WERI-Rb-1 (cell line): ENCODE results near the gene LAMA4.
A peak's percentile ranks its signal among the peaks of the same experiment; 100 is the strongest.

Experiments used
- DNase-seq: peaks from one replicate; pipeline ENCODE4 v3.0.0-alpha.2; 2020
- H3K27ac ChIP-seq: fragments of 250-450 bp; sonication (Bioruptor Pico); 2 replicates; pipeline ENCODE4 v1.5.1; 2020; ENCODE audit warnings: mild to moderate bottlenecking, moderate library complexity
- H3K27me3 ChIP-seq: fragments of 250-450 bp; sonication (Bioruptor Pico); 2 replicates; pipeline ENCODE4 v1.5.1; 2021; ENCODE audit warnings: mild to moderate bottlenecking, low read depth, moderate library complexity; ENCODE audit not compliant: insufficient read depth, severe bottlenecking
- H3K36me3 ChIP-seq: fragments of 250-450 bp; sonication (Bioruptor Pico); 2 replicates; pipeline ENCODE4 v1.5.1; 2020; ENCODE audit warnings: mild to moderate bottlenecking, moderate library complexity
- H3K4me3 ChIP-seq: 2 replicates; pipeline ENCODE4 v1.5.1; 2011; ENCODE audit warnings: low read depth, mild to moderate bottlenecking, control low read depth, low read length
- H3K9me3 ChIP-seq: fragments of 250-450 bp; sonication (Bioruptor Pico); 2 replicates; pipeline ENCODE4 v1.5.1; 2021; ENCODE audit warnings: mild to moderate bottlenecking, moderate library complexity; ENCODE audit not compliant: severe bottlenecking
- TF ChIP-seq, protein P1 (sequence below): IDR thresholded peaks from 2 replicates; pipeline ENCODE4 v1.5.1; 2011; ENCODE audit warnings: low read depth, mild to moderate bottlenecking, control low read depth, inconsistent platforms, low read length

LAMA4 gene, protein sequence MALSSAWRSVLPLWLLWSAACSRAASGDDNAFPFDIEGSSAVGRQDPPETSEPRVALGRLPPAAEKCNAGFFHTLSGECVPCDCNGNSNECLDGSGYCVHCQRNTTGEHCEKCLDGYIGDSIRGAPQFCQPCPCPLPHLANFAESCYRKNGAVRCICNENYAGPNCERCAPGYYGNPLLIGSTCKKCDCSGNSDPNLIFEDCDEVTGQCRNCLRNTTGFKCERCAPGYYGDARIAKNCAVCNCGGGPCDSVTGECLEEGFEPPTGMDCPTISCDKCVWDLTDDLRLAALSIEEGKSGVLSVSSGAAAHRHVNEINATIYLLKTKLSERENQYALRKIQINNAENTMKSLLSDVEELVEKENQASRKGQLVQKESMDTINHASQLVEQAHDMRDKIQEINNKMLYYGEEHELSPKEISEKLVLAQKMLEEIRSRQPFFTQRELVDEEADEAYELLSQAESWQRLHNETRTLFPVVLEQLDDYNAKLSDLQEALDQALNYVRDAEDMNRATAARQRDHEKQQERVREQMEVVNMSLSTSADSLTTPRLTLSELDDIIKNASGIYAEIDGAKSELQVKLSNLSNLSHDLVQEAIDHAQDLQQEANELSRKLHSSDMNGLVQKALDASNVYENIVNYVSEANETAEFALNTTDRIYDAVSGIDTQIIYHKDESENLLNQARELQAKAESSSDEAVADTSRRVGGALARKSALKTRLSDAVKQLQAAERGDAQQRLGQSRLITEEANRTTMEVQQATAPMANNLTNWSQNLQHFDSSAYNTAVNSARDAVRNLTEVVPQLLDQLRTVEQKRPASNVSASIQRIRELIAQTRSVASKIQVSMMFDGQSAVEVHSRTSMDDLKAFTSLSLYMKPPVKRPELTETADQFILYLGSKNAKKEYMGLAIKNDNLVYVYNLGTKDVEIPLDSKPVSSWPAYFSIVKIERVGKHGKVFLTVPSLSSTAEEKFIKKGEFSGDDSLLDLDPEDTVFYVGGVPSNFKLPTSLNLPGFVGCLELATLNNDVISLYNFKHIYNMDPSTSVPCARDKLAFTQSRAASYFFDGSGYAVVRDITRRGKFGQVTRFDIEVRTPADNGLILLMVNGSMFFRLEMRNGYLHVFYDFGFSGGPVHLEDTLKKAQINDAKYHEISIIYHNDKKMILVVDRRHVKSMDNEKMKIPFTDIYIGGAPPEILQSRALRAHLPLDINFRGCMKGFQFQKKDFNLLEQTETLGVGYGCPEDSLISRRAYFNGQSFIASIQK (N-terminal part only)

DNA sequence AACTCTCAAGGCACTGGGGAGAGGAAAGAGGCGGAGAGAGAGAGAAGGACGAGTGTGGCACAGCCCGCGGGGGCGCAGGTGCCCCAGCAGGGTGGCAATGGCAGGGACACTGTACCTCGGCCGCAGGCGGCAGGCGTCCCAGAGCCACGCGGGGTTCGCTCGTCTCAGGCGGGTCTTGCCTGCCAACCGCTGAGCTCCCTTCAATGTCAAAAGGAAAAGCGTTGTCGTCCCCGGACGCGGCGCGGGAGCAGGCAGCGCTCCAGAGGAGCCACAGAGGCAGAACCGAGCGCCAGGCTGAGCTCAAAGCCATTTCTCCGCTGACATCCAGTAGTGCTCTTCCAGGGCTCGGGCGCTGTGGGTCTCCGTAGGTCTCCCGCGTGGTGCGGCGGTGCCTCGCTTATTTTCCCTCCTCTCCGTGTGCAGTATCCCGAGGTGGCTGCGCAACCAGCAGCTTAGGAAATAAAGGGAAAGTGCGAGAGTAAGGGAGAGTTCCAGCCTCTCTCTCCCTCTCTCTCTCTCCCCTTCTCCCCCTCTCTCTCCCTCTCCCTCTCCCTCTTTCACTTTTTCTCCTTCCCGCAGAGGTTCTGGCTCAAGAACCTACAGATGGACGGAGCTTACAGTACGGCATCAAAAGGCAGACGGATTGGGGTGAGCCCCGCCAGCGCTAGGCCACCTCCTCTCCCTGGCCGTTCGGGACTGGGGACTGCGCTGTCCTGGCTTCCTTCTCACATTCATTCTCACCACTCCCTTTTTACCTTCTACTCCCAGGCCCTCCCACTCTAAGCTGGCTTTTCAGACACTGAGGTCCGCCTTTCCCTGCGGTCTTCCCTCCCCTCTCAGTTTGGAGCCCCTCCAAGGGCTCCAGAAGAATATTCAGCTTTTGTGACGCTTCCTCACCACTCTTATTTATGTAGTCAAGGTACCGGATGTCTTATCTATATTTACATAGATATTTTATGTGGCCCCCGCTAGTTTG is at the start of gene LAMA4:
TSS of gene LAMA4 (minus strand) at position 727 of the 976 bp plus-strand sequence. CDS start at position 310, 417 bp downstream.
- DNase-seq = peak; percentile 13
- Histone ChIP-seq H3K9me3 (no peaks in the 10 kb centered on the region), H3K4me3 (peak within 1 kb of the TSS; percentile 47), H3K27ac (no peak within 1 kb of the TSS), H3K36me3 (no peaks in the 10 kb centered on the region), H3K27me3 (peaks cover 23% of the 10 kb centered on the region)
- TF ChIP-seq, protein P1, sequence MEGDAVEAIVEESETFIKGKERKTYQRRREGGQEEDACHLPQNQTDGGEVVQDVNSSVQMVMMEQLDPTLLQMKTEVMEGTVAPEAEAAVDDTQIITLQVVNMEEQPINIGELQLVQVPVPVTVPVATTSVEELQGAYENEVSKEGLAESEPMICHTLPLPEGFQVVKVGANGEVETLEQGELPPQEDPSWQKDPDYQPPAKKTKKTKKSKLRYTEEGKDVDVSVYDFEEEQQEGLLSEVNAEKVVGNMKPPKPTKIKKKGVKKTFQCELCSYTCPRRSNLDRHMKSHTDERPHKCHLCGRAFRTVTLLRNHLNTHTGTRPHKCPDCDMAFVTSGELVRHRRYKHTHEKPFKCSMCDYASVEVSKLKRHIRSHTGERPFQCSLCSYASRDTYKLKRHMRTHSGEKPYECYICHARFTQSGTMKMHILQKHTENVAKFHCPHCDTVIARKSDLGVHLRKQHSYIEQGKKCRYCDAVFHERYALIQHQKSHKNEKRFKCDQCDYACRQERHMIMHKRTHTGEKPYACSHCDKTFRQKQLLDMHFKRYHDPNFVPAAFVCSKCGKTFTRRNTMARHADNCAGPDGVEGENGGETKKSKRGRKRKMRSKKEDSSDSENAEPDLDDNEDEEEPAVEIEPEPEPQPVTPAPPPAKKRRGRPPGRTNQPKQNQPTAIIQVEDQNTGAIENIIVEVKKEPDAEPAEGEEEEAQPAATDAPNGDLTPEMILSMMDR = no peak

DNA sequence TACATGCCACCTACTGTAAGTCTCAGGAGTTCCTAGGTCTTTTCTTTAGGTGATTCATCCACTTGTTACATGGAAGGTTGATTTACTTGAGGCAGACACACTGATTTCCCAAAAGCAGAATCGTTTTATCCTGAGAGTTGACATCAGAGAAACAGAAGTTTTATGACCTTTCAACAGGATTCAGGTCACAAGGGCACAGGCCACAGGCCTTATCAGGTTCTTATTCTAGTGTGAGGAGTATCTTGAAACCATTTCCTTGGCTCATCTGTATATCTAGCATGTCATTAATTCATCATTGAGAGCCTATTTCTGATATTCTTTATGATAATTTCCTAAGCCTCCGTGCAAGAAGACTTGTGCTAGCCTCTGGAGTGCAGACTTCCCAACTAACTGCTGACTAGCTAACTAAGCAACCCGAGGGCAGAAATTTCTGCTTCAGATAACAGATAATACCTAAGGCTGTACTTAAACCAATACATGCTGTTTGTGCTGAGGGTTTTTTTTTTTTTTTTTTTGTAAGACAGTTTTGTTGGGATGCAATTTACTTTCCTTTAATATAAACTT is 47.9 kb upstream of the LAMA4 start:
- TF ChIP-seq, protein P1 = no peak
- no peaks in the 10 kb centered on the region for H3K36me3 ChIP-seq
- DNase-seq = no peak

DNA sequence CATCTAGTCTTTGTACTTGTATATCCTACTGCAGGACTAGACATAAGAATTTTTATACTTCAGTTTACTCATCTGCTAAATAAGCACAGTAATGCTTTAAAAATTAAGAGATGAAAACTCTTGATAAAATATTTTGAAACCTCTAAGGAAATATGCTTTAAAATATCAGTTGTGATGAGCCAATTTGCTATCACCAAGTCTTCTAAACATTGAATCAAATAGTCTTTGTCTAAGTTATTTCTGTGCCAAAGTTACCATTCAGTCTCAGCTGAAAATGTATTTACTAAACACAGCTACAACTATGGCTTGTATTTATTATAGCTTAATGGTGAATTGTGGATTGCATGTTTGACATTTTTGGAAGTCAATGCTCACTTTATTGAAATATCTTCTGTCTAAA is 46.5 kb upstream of the LAMA4 start:
- TF ChIP-seq, protein P1 = no peak
- no peak overlapping the region for H3K27ac ChIP-seq
- DNase-seq = no peak
- H3K9me3 ChIP-seq = no peaks in the 10 kb centered on the region
- no peaks in the 10 kb centered on the region for H3K36me3 ChIP-seq
- no peaks in the 10 kb centered on the region for H3K27me3 ChIP-seq
- H3K4me3 ChIP-seq = no peak overlapping the region

More for the DNA sequence above, 47.9 kb upstream of the LAMA4 start:
- Histone ChIP-seq H3K27ac (no peak overlapping the region), H3K4me3 (no peak overlapping the region), H3K27me3 (no peaks in the 10 kb centered on the region), H3K9me3 (no peaks in the 10 kb centered on the region)

DNA sequence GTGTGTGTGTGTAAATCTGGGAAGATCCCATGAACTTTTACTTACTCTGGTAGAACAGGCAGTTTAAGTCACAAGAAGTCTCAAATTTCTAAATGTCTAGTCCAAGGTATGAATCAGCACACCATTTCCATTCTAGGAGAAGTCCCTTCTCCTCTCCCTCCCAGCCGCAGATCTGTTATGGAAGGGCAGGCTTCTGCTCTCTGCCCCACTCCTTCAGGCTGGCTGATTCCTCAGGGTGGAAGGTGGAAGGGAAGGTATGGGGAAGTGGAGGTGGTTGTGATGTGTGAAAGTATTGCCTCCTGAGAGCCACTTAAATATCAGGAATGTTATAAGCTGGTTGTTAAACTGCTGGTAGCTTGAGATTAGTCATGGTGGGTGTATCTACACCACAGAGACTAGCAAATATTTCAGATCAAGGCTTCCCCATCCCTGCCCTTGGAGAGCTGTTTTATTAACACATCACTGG is 44.5 kb upstream of the LAMA4 start:
- H3K4me3 ChIP-seq = no peak overlapping the region
- no peaks in the 10 kb centered on the region for H3K27me3 ChIP-seq
- no peak for DNase-seq
- no peaks in the 10 kb centered on the region for H3K9me3 ChIP-seq
- H3K36me3 ChIP-seq = no peaks in the 10 kb centered on the region
- no peak overlapping the region for H3K27ac ChIP-seq
- TF ChIP-seq, protein P1 = no peak
